Heart left ventricle (tissue), 13 donors: ENCODE data around the gene CSHL1.

Source experiments
- POLR2A ChIP-seq, 2 donors: fragments of 450-650 bp; IDR thresholded peaks; one replicate each; pipeline ENCODE4 v1.6.1; 2017; ENCODE audit warnings: antibody characterized with exemption in 2 of 2, mild to moderate bottlenecking in 2 of 2, moderate library complexity in 2 of 2
- TF ChIP-seq, protein P1 (sequence below), 12 donors: fragments of 200-600 bp; sonication (generic) in 4 of 12; IDR thresholded peaks; one replicate each; pipeline versions ENCODE4 v1.5.0 to v1.8.0; 2018 to 2022; ENCODE audit warnings: antibody characterized with exemption in 12 of 12, mild to moderate bottlenecking in 5 of 12
- donor health status: ischemic (EF 13 %, LVEDD 7.1; RV severe dilation, severe dysfunction).
- donor health status: DM: no; HTN: yes; CAD: no.
- donor health status: DM: no; HTN: no; CAD: no.
- donor health status: ischemic (EF 25% LVEDD 6.9; RV normal size, moderate dysfunction).
- donor health status: ischemic (EF 25% LVEDD 5.7; RV mildly dilated, moderate dysfunction).
- donor health status: ischemic (EF 35%, LVEDD 5.7; RV mildly dilated, moderate dysfunction).
- donor health status: nonischemic (EF 11% LVEDD 7.7; RV severe dilation, severe dysfunction).
- donor health status: DM: yes; HTN: yes; CAD: no.
- donor health status: PGD.
- donor health status: ischemic (EF 29% LVEDD 5.4; RV normal size, mild dysfunction).
- donor health status: nonischemic (EF 23%, LVEDD 6.1; RV moderate dilation, normal function).

DNA sequence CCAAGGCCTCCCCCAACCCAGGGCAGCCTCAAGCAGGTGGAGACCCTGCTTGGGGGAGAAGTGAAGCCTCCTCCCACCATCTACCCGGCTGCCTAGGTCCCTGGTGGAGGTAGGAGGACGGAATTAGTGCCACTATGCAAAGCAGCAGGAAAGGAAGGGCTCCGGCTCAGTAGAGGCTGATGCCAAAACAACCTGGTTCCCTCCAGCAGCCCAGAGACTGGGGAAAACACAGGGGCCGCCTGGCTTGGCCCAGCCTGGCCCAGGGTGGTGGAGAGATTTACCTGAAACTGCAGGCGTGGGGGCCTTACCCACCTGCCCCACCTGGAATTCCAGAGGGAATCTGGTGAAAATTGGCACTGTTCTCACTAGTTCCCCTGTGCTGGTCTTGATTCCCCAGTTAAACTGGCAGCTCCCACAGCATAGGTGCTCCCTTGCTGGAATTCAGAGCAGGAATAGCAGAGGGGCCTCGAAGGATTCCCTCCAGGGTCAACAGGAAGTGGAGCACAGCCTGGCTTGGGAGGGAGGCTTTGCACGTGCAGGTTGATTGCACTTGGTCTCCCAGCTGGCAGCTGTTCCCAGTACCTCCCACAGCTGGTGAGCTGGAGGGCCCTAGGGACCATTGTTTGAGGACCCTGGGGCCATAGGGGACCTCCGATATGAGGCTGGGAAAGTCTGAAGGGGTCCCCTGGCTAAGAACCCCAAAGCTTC lies 16.6 kb upstream of the CSHL1 start:
- TF ChIP-seq, protein P1, sequence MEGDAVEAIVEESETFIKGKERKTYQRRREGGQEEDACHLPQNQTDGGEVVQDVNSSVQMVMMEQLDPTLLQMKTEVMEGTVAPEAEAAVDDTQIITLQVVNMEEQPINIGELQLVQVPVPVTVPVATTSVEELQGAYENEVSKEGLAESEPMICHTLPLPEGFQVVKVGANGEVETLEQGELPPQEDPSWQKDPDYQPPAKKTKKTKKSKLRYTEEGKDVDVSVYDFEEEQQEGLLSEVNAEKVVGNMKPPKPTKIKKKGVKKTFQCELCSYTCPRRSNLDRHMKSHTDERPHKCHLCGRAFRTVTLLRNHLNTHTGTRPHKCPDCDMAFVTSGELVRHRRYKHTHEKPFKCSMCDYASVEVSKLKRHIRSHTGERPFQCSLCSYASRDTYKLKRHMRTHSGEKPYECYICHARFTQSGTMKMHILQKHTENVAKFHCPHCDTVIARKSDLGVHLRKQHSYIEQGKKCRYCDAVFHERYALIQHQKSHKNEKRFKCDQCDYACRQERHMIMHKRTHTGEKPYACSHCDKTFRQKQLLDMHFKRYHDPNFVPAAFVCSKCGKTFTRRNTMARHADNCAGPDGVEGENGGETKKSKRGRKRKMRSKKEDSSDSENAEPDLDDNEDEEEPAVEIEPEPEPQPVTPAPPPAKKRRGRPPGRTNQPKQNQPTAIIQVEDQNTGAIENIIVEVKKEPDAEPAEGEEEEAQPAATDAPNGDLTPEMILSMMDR (IDR thresholded peaks at IDR 0.05): no peak
- TF ChIP-seq POLR2A (IDR thresholded peaks at IDR 0.05): no peak
